Stimulated activated CD8-positive, alpha-beta memory T cell treated with anti-CD3 and anti-CD28 coated beads, Interleukin-15, amount 100 ng/mL, for 1 hour (primary cell): Measurements from ENCODE around the gene NAALADL1.

Experiments
- DNase-seq: peaks from one replicate; pipeline ENCODE4 v3.0.0-alpha.2; 2020; ENCODE audit warnings: low read depth

Gene NAALADL1, protein sequence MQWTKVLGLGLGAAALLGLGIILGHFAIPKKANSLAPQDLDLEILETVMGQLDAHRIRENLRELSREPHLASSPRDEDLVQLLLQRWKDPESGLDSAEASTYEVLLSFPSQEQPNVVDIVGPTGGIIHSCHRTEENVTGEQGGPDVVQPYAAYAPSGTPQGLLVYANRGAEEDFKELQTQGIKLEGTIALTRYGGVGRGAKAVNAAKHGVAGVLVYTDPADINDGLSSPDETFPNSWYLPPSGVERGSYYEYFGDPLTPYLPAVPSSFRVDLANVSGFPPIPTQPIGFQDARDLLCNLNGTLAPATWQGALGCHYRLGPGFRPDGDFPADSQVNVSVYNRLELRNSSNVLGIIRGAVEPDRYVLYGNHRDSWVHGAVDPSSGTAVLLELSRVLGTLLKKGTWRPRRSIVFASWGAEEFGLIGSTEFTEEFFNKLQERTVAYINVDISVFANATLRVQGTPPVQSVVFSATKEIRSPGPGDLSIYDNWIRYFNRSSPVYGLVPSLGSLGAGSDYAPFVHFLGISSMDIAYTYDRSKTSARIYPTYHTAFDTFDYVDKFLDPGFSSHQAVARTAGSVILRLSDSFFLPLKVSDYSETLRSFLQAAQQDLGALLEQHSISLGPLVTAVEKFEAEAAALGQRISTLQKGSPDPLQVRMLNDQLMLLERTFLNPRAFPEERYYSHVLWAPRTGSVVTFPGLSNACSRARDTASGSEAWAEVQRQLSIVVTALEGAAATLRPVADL

DNA sequence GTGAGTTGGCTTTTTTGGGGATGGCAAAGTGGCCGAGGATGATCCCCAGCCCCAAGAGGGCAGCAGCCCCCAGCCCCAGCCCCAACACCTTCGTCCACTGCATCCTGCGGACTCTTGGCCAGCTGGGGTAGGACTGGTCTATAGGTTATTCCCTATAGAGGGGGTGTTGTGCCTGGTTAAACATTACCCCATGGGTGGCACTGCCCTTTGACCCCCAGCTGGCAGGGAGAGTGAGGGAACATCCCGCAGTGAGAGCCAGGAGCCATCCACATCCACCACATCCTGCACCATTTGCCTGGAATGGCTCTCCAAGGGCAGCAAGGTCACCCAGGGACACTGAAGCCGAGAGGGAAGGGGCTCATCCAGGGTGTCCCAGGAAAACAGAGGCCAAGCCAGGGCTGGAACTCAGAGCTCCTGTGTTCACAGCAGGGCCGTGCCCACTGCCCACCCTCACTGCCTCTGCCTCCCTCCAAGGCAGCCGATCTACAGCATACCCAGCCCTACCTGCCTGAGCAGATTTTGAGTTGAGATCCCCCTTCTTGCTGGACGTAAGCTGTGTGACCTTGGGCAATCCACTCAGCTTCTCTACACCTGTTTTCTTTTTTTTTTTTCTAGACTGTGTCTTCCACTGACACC is at the start of gene NAALADL1:
TSS of gene NAALADL1 (minus strand) at position 135 of the 636 bp plus-strand sequence. CDS start at position 103, 32 bp downstream.
- DNase-seq, result no peak

DNA sequence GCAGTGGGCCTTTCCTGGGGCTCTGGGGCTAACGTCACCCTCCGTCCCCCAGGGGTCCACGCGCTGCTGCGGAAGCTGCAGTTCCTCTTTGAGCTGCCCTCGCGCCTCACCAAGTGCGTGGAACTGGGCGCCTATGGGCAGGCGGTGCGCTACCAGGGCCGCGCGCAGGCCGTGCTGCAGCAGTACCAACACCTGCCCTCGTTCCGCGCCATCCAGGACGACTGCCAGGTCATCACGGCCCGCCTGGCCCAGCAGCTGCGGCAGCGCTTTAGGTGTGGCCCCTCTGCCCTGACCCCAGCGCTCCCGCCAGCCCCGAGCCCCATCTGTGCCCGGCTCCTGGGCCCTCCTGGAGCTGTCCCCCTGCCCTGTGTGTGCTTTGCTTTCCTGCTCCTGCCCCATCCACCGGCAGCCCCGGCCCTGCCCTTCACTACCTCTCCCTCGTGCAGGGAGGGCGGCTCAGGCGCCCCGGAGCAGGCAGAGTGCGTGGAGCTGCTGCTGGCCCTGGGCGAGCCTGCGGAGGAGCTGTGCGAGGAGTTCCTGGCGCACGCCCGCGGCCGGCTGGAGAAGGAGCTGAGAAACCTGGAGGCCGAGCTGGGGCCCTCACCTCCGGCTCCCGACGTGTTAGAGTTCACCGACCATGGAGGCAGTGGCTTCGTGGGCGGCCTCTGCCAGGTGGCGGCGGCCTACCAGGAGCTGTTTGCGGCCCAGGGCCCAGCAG is 49.6 kb upstream of the NAALADL1 start:
- no peak for DNase-seq

DNA sequence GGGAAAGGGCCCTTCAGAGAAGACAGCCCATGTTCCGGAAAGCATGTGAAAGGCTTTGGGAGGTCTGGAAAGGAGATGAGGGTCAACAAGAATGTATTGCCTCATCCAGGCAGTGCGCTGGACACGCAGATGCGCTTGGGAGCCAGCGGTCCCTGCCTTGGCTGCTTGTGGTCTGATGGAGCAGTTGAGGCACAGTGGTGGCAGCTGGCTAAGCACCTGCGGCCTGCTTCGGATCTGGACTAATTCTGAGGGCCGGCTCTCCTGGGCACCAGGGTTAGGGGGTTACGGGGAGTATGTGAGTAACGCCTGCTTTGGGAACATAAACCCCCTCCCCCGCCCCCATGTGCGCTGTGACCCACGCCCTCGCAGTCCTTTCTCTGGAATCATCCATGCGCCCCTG is 48.7 kb upstream of the NAALADL1 start:
- no peak for DNase-seq

DNA sequence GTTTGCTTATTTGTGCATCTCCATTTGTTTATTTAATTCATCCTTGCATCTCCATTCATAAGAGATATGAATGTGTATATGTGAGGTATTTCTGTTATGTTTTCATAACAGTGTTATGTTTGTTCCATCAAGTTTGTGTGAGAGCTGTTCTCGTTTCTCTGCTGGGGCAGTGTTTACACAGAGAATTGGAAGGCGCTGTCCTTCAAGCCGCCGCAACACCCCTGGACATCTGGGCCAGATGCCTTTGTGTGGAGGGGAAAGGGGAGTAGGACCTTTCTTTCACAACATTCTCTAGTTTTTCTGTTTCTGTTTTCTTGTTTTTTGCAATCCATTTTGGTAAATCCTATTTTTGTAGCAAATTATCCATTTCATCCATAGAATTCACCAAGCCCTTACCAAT is 46.3 kb upstream of the NAALADL1 start:
- DNase-seq, result no peak

DNA sequence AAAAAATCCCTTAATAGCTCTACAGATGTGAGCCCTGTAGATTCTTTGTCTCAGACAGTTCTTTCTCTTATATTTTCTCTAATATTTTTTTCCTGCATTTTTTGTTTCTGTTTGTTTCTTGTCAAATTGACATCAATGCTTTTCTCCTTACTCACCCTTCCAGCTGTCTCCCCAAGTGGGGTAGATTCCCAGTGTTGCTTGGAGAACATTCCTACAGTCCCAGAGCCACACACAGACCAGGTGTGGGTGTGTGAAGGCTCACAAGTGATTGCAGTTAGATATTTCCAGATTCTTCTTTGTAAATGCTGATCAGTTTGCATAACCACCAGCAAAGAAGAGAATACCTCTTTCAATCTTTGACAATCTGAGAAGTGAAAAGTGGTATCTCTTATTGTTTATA is 45.1 kb upstream of the NAALADL1 start:
- DNase-seq, result no peak

DNA sequence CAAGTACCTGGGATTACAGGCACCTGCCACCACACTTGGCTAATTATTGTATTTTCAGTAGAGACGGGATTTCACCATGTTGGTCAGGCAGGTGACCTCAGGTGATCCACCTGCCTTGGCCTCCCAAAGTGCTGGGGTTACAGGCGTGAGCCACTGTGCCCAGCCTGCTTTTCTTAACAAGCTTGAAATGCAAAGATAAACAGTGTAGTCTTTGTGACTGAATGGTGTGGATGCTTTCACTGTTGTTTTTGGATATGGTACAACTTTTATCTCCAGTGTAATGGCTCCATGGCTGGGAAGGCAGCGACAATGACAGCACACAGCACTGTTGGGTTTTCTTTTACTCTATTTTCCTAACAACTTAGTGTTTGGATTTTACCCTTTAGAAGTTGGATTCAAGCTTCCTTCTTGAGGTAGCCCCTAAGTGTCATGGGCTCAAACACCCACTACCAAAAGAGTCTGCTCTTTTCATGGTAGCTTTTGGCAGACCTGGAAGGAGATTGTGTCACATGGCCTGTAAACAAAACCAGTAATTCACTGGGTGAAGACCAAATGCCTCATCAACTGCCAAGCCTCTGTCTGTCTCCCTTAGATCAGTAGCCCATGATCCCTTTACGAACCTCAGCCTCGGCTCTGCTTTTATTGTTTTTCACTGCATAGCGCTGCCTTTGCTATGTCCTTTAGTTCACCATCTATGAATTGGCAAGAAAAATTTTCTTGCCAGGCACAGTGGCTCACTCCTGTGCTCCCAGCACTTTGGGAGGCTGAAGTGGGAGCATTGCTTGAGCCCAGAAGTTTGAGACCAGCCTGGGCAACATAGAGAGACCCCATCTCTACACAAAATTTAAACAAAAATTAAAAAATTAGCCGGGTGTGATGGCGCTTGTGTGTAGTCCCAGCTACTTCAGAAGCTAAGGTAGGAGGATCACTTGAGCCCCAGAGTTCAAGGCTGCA is 44.1 kb upstream of the NAALADL1 start:
- DNase-seq, result no peak

DNA sequence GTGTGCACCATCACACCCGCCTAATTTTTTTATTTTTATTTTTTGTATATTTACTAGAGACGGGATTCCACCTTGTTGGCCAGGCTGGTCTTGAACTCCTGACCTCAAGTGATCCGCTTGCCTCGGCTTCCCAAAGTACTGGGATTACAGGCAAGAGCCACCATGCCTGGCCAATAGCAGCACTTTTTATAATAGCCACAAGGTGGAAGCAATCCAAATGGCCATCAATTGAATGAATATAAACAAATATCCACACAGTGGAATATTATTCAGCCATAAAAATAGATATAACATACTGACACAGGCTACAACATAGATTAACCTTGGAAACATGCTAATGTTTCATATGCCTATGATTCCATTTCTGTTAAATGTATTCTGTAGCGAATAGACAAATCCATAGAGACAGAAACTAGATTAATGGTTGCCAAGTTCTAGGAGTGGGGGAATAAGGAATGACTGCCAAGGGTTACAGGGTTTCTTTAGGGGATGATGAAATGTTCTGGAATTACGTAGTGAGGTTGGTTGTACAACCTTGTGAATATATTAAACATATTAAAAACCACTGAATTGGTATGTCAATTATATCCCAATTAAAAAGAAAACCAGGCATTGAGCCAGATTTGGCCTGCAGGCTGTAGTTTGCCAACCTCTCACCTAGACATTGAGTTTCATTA is 42.5 kb upstream of the NAALADL1 start:
- no peak for DNase-seq

DNA sequence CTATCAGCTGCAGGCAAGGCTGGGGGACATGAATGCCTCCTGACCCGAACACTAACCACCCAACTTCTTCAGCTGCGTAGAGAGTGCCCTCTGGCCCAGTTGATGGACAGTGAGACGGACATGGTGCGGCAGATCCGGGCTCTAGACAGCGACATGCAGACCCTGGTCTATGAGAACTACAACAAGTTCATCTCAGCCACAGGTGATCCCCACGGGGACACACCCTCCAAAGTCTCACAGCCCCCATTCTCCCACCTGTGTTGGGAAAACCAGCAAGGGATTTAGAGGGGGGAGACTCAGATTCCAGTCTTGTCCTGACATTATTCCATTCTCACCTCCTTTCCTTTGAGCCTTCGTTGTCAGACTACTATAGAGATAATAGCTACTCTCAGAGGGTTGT is 38.6 kb upstream of the NAALADL1 start:
- DNase-seq, result no peak

DNA sequence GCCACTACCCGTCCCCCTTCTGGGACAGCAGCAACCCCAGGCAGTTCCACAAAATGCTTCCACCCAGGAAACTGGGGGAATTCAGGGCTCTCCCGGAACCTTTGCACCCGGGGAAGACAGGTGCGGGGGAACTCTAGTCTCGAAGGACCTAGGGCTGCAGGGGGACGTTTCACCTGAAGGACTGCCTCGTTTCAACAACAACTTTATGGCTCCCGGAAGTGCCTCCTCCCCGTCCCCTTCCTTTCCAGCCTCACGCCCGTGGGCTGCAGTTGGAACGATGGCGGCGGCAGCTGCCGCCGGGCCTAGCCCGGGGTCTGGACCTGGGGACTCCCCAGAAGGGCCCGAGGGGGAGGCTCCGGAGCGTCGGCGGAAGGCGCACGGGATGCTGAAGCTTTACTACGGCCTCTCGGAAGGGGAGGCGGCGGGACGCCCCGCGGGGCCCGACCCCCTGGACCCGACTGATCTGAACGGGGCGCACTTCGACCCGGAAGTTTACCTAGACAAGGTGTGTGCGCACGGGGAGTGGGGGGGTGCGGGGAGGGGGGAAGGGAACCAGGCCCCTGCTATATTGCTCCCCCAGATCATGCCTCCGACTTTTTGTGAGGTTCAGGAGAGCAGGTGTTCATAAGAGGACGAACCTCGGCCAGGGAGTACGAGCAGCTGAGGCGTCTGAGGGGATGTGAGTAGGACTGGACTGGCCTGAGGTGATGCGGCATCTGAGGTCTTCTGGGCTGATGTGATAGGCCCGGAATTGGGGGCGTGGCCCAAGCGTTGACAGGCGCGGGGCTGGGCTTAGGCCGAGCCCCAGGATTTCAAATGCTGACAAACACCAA is 37.8 kb upstream of the NAALADL1 start, which contains the start of gene VPS51:
TSS of gene VPS51 (plus strand) at position 241 of the 833 bp plus-strand sequence. CDS start at position 278, 37 bp downstream.
- DNase-seq, result peak; percentile 70

DNA sequence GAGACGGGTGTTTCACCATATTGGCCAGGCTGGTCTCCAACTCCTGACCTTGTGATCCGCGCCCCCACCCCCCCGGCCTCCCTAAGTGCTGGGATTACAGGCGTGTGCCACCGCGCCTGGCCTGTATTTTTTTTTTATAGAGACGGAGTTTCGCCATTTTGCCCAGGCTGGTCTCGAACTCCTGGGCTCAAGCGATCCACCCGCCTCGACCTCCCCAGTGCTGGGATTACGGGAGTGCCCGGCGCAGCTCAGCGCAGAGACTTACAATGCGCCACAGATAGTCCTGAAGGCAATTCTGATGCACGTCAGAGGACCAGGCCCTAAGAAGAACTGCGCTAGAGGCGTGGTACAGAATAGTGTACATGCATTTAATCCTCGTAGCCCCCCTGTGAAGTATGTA is 37.1 kb upstream of the NAALADL1 start:
- no peak for DNase-seq

DNA sequence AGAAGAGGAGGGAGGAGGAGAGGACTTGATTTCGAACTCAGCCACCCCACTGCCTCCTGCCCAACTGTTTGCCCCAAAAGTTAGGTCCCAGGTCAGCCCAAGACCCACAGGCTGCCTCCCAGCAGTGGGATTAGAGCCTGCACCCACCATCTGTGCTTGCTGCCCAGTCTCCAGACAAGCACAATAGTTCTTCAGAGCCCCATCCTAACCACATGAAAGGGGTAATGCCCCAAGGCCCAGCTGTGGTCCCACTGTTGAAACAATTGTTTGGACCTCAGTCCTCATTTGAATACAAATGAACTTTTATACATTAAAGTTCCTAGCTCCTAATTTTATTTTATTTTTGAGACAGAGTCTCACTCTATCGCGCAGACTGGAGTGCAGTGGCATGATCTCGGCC is 32.3 kb upstream of the NAALADL1 start:
- DNase-seq, result no peak

DNA sequence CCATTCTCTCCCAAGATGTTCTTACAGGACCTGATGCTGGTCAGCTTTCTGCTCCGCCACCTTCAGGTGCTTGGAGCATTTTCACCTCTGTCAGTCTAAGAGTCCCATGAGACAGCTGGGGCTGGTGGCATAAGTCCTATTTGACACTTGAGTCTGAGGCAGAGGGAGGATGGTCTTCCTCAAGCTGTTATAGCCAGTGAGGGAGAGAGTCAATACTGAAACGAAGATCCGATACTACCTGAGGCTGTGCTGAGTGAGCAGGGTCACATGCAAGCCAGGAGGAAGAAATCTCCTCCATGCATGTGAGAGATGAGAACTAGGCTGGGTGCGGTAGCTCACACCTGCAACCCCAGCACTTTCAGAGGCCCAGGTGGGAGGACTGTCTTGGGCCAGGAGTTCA is 31.3 kb upstream of the NAALADL1 start:
- no peak for DNase-seq

DNA sequence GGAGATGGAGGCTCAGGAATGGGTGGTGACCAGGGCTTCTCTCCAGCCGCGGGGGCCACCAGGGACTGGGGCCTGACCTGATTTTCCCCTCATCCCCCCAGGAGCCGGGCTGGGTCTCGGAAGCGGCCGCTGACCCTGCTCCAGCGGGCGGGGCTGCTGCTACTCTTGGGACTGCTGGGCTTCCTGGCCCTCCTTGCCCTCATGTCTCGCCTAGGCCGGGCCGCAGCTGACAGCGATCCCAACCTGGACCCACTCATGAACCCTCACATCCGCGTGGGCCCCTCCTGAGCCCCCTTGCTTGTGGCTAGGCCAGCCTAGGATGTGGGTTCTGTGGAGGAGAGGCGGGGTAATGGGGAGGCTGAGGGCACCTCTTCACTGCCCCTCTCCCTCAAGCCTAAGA is 29.5 kb upstream of the NAALADL1 start:
- DNase-seq, result no peak

DNA sequence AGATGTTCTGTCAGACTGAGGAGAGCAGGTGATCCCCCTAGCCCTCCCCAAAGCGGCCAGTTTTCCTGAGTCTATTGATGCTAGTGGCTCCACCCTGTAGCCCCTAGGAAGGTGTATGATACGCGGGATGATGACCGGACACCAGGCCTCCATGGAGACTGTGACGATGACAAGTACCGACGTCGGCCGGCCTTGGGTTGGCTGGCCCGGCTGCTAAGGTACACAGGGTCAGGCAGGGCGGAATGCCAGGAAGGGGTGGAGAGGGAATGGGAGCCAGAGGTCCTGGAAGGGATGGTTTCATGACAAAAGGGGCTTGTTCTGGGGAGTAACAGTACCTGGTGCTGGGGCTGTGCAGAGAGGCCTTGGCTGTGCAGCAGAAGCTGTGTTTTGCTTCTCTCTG is 28.9 kb upstream of the NAALADL1 start:
- no peak for DNase-seq

DNA sequence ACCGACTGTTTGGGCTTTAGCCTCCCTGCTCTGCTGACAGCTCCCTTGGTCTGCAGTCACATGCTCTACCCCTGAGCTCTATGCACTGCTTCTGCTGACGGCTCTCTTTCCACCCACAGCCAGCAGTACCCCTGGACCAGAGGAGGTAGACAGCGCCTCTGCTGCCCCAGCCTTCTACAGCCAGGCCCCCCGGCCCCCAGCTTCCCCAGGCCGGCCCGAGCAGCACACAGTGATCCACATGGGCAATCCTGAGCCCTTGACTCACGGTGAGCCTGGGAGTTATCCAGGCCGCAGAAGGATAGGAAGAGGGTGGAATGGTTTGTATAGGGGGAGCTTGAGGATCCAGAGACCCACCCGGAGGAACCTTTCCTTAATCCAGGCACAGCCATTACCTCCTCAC is 28.5 kb upstream of the NAALADL1 start:
- DNase-seq, result no peak

DNA sequence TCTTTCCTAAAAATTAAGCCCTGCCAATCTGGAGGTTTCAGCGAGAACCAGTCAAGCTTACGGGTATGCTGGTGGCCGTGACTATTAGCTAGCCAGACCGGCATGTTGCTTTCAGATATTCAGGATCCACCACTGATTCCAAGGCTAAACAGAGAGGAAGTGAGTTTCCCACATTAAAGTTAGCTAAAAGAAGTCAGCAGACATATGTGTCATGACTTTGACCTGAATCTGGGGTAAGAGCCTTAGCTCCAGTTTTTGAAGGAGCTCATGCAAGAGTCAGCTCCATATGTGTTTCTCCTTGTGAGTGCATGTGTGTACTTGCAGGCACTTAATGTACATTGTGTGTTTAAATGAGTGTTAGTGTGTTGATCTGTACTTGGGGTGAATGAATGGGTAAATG is 27.1 kb upstream of the NAALADL1 start:
- DNase-seq, result no peak

DNA sequence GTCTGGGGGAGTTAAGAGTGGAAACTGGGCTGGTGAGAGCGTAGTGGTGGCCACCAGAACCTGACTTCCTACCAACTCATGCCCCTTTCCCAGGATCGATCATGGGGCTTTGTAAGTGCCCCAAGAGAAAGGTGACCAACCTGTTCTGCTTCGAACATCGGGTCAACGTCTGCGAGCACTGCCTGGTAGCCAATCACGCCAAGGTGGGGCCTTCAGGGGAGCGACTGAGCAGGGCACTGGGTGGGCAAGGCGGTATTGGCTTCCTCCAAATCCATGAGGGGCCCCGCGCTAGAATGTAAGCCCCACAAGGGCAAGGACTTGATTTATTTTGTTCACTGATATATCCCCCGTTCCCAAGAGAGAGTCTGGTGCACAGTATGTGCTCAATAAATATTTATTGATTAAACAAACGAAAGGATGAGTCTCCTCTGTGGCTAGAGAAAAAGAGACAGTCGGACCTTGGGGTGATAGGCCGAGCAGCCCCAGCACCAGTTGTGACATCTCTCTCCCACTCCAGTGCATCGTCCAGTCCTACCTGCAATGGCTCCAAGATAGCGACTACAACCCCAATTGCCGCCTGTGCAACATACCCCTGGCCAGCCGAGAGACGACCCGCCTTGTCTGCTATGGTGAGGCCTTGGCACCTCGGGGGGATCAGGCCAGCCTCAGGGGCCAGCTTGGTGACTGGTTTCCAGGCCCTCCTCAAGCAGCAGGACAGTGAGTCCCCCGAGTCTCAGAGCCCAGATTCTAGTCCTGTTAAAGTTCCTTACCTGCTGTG is 26.4 kb upstream of the NAALADL1 start:
- no peak for DNase-seq

DNA sequence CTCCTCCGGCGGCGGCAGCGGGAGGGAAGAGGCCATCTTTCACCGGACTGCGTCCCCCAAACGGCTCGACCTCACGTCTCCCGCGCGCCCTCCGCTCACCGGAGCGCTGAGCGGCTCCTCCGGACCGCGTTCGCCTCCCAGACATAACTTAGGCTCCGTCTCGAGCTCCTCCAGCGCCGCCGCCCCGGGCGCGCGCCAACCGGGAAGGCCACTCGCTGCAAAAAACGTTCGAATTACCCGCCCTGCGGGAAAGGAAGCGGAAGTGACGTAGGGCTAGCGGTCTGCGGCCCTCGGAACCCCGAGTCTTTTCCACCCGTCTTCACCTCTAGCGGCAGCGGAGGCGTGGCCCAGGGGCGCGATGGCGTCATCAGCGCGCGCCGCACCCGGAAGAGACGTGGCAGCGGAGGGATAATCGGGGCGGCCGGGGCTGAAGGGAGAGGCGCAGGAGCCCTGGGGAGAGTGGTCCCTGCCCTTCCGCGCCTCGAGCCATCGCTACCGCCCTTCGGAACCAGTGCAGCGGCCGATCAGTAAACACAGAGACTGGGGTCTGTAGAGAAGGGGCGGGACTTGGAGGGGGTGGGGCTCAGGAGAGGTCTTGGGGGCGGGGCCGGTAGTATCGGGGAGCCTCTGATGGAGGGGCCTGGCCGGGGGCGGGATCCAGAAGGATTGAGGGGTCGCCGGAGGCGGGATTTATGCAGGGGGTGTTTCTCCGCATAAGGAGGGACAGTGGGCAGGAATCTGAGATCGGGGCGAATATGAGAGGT is 25.7 kb upstream of the NAALADL1 start, which contains the start of the genes CDCA5 and ZFPL1:
TSS of gene CDCA5 (minus strand) at position 207 of the 764 bp plus-strand sequence. CDS start at position 145, 62 bp downstream.
TSS of gene ZFPL1 (plus strand) at position 389 of the 764 bp plus-strand sequence. CDS start 477 bp downstream, outside the sequence.
- DNase-seq, result peak; percentile 94
